HG02623 (cell line): Measurements from ENCODE around the gene NUCKS1.

Experiments used
- ATAC-seq: cut with Tn5 transposase; IDR thresholded peaks from one replicate; pipeline ENCODE4 v1.9.1; 2021; ENCODE audit warnings: moderate library complexity; ENCODE audit not compliant: unreplicated experiment

Gene NUCKS1

DNA sequence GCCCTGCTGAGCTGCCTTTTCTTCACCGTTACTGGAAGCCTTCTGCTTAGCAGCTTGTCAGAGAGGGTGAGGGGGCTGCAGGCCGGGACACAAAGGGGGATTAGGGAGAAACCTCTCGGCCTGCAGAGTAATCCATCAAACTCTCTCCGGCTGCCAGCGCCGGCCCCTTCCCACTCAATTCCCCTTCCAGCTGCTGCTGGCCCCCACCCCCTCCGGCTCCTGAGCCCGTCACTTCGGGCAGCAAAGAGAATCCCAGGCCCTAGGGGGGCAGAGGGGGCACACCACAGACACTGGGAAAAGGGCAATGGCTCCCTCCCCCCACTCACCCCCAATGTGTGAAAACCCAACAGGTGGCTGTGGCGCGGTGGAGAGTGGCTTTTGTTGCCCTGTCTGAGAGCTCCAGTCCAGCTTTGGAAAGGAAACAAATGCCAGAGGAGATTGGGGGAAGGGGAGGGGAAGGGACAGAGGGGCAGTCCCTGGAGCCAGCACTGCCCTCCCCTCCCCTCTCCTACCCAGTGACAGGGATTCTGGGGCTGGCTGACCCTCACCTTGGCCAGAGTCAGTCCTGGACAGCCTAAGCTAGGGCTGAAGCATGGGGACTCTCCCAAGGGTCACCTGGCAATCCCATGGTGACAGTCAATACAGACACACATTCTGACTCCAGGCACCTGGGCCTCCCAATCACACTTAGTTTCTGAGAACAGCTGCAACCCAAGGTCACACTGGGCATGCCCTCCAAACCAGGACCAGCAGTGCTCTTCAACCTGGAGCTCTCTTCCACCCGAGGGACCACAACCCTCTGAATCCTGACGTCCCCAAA, 79.2 kb downstream of the NUCKS1 start:
- ATAC-seq: no peak

DNA sequence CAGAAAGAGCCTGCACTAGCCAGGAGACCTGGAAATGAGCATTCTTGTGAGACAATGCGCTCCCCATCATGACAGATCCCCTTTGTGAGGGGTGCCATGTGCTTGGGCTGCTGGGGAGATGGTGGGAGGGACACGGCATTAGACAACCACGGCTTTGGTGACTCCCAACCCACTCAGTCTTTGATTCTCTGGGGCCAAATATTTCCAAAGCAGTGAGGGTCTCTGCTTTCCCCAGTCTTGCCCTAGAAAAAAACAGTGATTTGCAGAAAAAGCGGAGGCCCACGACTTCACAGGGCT, 79.9 kb downstream of the NUCKS1 start:
- no peak for ATAC-seq

DNA sequence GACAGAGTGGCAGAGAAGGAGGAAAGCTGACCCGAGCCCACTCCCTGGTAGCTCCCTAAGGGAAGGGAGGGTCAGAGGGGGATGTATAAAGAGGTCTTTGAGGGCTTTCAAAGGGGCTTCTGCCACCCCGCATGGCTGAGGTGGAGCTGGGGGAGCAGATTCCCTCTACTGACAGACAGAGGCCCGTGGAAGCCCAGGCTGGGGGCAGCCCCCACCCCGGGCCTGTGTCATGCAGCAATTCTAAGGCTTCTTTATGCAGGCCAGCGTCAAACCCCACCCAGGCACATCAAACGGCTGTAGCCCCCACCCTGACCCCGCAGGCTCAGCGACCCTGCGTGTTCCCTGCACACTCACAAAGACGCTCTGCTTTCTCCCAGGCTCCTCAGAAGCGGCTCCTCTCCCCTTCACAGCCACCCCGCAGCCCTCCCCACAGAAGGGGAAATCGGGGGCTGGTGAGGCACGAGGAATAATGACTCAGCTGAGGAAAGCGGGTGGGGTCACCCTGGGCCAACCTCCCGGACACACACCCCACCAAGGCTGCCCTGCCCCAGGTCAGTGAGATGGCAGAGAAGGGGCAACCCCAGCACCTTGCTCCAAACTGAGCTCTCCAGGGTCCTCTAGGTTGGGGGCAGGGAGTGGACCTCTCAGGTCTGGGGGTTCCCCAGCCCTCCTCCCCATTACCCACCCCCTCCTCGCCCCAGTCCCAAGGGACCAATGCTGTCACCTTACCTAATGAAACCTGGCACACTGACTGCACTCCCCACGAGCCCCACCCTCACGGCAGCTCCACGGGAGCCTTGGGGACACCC, 80.4 kb downstream of the NUCKS1 start:
- no peak for ATAC-seq

DNA sequence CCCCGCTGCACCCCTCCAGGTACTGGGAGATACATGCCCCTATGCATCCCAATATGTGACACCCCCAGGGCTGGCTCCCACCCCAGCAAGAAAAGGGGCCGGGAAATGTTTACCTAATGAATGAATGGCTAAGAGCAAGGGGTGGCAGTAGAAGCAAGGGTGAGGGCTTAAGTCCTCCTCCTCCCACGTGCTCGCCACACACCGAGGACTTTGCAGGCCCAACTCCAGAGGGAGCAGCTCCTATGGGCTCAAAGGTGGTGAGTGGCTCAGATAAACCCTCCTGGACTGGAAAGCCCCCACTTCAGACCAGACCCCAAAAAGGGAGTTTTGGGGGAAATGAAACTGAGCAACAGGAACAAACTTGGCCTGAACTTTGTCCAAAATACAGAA, 81.0 kb downstream of the NUCKS1 start:
- ATAC-seq: no peak

DNA sequence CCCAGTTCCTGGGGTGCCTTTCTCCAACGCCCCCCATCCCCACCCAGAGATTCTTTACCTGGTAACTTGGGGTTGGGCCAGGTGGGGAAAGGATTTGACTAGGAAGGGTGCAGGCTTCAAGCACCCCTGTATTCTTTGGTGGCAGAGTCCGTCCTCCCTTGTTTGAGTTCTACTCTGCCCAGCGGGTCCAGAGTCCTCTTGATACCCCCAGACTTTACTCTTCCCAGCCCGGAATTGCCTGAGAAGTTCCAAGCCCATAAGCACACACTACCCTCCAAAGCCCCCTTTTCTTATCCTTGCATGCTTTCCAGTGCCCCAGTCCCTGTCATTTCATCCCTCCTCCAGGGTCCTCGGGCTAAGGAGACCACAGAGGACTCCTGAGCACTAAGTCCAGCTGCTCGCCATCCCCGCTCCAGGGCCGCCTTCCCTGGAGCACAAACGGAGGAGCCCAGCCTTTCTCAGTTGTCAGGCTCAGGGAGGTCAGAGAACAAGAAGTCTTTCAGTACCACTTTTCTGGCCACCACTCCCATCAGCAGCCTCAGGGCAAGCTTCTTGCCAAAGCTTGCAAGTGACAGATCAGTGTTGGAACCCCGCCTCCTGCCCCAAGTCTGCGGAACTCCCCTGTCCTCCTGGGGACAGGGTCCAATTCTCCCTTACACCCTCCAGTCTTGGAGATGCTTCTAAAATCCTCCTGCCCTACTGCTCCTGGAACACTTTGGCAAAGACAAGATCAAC, 81.9 kb downstream of the NUCKS1 start:
- no peak for ATAC-seq

DNA sequence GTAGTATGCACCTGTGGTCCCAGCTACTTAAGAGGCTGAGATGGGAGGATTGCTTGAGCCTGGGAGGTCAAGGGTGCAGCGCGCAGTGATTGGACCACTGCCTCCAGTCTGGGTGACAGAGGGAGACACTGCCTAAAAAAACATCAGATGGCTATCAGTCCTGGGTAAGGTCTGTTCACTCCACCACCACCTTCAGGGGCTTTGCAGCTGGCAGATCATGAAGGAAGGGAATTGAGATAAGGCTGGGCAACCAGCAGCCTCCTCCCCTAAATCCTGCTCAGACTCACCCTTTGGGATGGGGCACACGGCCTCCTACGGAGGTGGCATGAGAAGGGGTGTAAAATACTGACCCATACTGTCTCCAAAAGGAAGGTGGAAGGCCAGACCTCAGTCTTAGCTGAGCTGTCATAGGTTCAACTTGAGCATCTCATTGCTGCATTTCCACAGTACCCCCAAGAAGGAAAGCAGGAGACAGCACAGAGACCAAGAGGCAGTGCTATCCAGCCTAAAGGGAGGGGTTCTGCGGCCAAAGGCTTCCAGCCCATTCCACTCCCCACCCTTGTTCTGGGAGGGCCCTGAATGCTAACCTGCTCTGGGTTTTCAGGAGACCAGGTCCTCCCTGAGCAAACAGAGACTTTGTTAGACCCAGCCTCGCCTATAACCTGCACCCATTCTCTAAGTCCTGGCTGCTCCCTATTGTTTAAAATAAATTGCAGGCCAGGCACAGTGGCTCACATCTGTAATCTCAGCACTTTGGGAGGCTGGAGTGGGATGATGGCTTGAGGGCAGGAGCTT, 83.4 kb downstream of the NUCKS1 start:
- no peak for ATAC-seq

DNA sequence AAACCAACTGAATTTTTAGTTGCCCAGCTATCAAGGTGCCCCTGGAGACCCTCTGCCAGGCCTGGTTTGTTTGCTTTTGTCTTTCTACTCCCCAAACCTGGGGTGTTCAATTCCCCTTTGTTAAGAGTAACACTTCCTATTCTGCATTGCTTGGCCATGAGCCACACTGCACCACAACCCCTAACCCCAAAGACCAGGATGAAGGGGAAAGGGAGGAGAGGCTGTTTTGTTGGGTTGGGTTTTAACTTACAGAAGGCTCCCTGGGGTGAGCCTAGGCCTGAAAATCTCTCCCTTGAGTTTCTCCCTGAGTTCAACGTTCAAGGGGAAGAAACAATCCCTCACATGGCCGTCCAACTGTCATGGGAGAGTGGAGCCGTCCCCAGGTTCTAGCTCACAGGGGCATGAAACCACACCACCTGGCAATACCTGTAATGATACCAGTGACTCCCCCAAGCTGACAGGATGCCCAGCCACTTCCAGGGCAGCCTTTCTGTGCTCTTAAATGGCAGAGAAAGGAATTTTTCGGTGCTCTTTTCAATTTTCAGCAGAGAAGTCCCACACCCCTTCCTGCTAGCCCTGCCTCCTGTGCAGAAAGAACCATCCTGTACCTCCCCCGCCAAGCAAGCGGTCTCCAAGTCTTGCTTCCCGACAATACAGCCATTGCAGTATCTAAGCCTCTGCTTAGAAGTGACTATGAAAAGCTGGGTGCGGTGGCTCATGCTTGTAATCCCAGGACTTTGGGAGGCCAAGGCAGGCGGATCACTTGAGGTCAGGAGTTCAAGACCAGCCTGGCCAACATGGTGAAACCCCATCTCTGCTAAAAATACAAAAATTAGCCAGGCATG, 84.6 kb downstream of the NUCKS1 start:
- no peak for ATAC-seq

DNA sequence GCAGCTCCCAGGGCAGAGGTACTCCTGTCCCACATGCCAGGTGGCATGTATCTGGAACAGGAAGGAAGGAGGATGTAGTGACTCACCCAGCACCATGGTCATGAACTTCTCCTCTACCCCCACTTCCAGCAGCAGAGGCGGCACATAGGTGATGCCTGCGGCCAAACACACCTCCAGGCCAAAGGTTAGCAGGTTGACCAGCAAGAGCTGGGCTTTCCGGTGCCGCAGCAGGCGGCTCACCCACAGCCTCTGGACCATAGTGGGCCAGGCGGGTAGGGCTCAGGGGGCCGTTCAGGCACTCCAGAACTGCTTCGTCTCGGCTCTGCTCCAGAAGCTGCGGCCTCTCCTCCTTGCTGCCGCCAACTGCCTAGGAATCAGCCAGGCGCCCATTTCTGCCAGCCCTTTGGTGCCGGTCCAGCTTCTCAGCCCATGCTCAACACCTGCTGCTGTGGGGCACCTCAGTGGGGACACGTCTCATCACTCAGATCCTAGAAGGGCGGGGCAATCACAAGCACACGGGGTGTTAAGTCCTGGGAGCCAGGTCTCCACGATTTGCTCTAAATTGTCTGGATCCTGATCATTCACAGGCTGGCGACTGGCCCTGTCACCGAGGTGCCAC, 85.5 kb downstream of the NUCKS1 start:
- ATAC-seq: no peak

DNA sequence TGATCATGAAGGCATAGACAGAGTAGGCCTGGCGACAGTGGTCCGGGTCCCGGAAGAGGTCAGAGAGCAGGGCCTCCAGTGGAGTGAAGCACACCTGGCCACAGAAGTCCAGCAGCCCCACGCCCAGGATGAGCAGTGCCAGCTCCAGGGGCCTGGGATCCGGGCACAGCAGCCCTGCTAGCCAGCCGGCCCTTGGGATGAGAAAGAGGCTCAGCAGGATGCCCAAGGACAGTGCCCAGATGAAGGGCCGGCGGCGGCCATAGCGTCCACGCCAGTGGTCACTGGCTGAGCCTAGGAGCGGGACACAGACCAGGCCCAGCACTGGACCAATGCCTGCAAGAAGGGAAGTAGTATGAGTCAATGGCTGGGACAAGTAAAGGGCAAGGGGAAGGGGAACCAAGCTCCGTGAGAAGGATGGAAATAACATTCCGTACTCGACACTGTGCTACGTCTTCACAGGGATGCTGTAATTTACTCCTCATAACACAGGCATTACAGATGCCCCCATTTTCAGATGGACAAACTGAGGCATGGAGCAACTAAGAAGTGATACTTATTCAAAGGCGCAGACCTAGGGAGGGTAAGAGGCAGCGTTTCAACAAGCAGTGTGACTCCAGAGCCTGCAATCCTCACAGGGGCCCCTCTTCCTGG, 86.6 kb downstream of the NUCKS1 start:
- no peak for ATAC-seq
